ENCODE measurements around the gene SGK1. TPM values are rescaled to one million over a fixed set of nuclear protein-coding genes. Genes with fewer than 3 reads are reported as not detected.

The SGK1 gene
- total RNA-seq, 5 donors from 2014 or later (not counting 1 experiment from before 2014, with no cell fraction given), result 18.9 to 165 (median 37.1) TPM

DNA sequence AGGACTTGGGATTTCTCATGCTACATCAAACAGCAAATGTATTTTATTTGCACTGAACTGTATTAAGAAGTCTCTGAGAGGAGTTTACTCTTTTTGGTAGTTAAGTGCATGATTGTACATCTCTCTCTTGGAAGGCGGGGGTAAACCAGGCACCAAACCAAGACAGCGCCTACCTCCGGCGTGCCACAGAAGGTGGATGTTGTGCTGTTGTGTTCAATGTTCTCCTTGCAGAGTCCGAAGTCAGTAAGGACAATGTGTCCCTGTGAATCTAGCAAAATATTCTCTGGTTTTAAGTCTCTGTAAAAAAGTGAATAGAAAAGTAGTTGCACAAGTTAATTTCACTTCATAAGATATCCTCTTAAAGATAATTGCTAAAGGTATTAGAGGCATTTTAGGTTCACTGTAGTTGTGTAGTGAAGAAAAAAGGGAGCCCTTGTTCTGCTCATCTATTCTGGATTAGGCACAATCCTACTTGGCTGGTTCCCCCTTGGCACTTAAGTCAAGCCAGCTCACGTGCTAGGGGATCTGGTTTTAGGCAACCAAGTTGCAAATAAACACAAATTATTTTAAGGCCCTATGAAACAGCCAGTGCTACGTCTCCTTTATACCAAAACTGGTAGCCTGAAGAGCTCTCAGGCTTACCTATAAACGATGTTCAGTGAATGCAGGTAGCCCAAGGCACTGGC is 145.7 kb downstream of the SGK1 start:
- H3K9me3 ChIP-seq, result no peaks in the 10 kb centered on the region
- peak overlapping the region in 1 of 2 donors; percentile 78 for H3K4me3 ChIP-seq (ENCODE audit: control insufficient read depth in 1 of 2, extremely low read depth in 1 of 2, low read length in 1 of 2)
- peak overlapping the region; percentile 94 to 99 (median 97) for H3K4me3 Mint-ChIP-seq
- peak overlapping the region in 1 of 2 donors; percentile 62 for H3K27ac Mint-ChIP-seq
- DNase-seq, result no peak
- ChIA-PET CTCF (interaction anchor here in 1 of 2 donors (0.8 to 2.0 kb wide), 3 partner anchors 468 to 768 kb away, joined by 3 to 12 read pairs (median 4); no protein-coding TSS in a partner anchor), POLR2A (interaction anchor here in 1 of 2 donors (0.6 kb wide), 1 partner anchor 701 kb away, joined by 3 read pairs; no protein-coding TSS in a partner anchor)
- H3K27me3 ChIP-seq (replicated peaks in 1 of 2; ENCODE audit: control insufficient read depth in 2 of 2, extremely low read depth in 1 of 2, insufficient read depth in 2 of 2, low read length in 1 of 2), result no peaks in the 10 kb centered on the region
- 89% methylated on average over 4 of the region's 8 CpGs for WGBS (ENCODE audit: insufficient coverage)
- no peak overlapping the region for H3K27ac ChIP-seq (ENCODE audit: low read length)
- H3K4me1 ChIP-seq (ENCODE audit: control insufficient read depth in 1 of 2, extremely low read depth in 1 of 2, insufficient read depth in 2 of 2, low read length in 2 of 2), result peaks cover 35 to 46% of the 10 kb centered on the region in 2 experiments
- peaks cover 5 to 39% of the 10 kb centered on the region in 2 donors for H3K36me3 ChIP-seq (ENCODE audit: control insufficient read depth in 2 of 2, extremely low read depth in 1 of 2, insufficient read depth in 1 of 2, low read length in 1 of 2)
- H3K4me1 Mint-ChIP-seq, result peaks cover 59 to 64% (median 61%) of the 10 kb centered on the region in 3 donors
- no peak for ATAC-seq (replicated peaks in 1 of 4)
- H3K27me3 Mint-ChIP-seq, result no peaks in the 10 kb centered on the region
- no peaks in the 10 kb centered on the region for H3K9me3 Mint-ChIP-seq
- H3K36me3 Mint-ChIP-seq, result peaks cover 48% of the 10 kb centered on the region

DNA sequence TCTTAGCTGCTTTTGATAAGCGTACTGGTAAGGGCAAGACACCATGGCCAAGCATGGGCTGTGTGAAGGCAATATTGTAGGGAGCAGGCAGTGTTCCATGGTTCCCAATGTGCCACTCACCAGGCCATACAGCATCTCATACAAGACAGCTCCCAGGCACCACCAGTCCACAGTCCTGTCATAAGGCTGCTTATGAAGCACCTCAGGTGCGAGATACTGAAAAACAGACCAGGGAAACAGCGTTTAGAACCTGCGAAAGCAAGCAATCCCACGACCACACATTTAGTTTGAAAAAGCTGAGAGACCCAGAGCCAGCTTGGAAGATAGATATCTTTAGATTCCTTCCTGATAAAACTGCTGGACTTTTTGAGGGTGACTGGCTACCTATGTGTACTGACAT is 146.4 kb downstream of the SGK1 start:
- peaks cover 48% of the 10 kb centered on the region for H3K36me3 Mint-ChIP-seq
- H3K4me1 ChIP-seq (ENCODE audit: control insufficient read depth in 1 of 2, extremely low read depth in 1 of 2, insufficient read depth in 2 of 2, low read length in 2 of 2), result peaks cover 33 to 45% of the 10 kb centered on the region in 2 experiments
- ATAC-seq (replicated peaks in 1 of 4) (no peak), DNase-seq (no peak)
- H3K27ac ChIP-seq (ENCODE audit: low read length), result no peak overlapping the region
- no peaks in the 10 kb centered on the region for H3K9me3 ChIP-seq
- H3K27me3 ChIP-seq (replicated peaks in 1 of 2; ENCODE audit: control insufficient read depth in 2 of 2, extremely low read depth in 1 of 2, insufficient read depth in 2 of 2, low read length in 1 of 2), result no peaks in the 10 kb centered on the region
- H3K9me3 Mint-ChIP-seq, result no peaks in the 10 kb centered on the region
- H3K4me3 Mint-ChIP-seq, result peak overlapping the region in 2 of 3 donors; percentile 18 to 94
- peak overlapping the region in 1 of 2 donors; percentile 78 for H3K4me3 ChIP-seq (ENCODE audit: control insufficient read depth in 1 of 2, extremely low read depth in 1 of 2, low read length in 1 of 2)
- POLR2A ChIA-PET, result no interaction called here
- peaks cover 56 to 62% (median 57%) of the 10 kb centered on the region in 3 donors for H3K4me1 Mint-ChIP-seq
- H3K27ac Mint-ChIP-seq, result peak overlapping the region; percentile 36 to 62
- H3K27me3 Mint-ChIP-seq, result no peaks in the 10 kb centered on the region
- H3K36me3 ChIP-seq (ENCODE audit: control insufficient read depth in 2 of 2, extremely low read depth in 1 of 2, insufficient read depth in 1 of 2, low read length in 1 of 2), result peaks cover 5 to 39% of the 10 kb centered on the region in 2 donors
- CTCF ChIA-PET, result interaction anchor here (0.6 to 2.0 kb wide), 5 partner anchors 14 to 769 kb away, joined by 3 to 12 read pairs (median 4); no protein-coding TSS in a partner anchor
- WGBS (ENCODE audit: insufficient coverage), result 97% methylated on average over 4 of the region's 5 CpGs

DNA sequence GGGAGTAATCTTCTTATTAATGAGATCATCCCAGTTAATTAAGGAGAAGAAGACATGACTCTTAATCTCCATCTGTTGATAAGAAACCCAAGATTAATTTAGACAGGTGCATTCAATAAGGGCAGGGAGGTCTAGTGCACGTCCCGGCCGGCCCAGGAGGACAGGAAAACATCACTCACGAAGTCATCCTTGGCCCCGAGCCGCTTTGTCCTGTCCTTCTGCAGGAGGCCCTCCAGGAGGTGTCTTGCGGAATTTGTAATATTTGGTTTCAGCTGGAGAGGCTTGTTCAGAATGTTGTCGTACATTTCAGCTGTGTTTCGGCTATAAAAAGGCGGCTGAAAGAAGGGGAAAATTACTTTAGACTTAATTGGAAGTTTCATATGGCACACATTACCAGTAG is 147.1 kb downstream of the SGK1 start:
- peak overlapping the region; percentile 27 to 62 for H3K27ac Mint-ChIP-seq
- H3K36me3 Mint-ChIP-seq, result peaks cover 48% of the 10 kb centered on the region
- Histone ChIP-seq H3K27ac (ENCODE audit: low read length) (no peak overlapping the region), H3K27me3 (replicated peaks in 1 of 2; ENCODE audit: control insufficient read depth in 2 of 2, extremely low read depth in 1 of 2, insufficient read depth in 2 of 2, low read length in 1 of 2) (no peaks in the 10 kb centered on the region), H3K4me1 (ENCODE audit: control insufficient read depth in 1 of 2, extremely low read depth in 1 of 2, insufficient read depth in 2 of 2, low read length in 2 of 2) (peaks cover 26 to 39% of the 10 kb centered on the region in 2 experiments), H3K9me3 (no peaks in the 10 kb centered on the region), H3K4me3 (ENCODE audit: control insufficient read depth in 1 of 2, extremely low read depth in 1 of 2, low read length in 1 of 2) (peak overlapping the region in 1 of 2 donors; percentile 25), H3K36me3 (ENCODE audit: control insufficient read depth in 2 of 2, extremely low read depth in 1 of 2, insufficient read depth in 1 of 2, low read length in 1 of 2) (peaks cover 5 to 39% of the 10 kb centered on the region in 2 donors)
- WGBS (ENCODE audit: insufficient coverage), result 86% methylated on average over 6 of the region's 10 CpGs
- ATAC-seq (replicated peaks in 1 of 4) (no peak), DNase-seq (no peak)
- CTCF ChIA-PET, result interaction anchor here (0.6 to 2.0 kb wide), 3 partner anchors 14 to 479 kb away, joined by 3 to 12 read pairs (median 4); no protein-coding TSS in a partner anchor
- H3K27me3 Mint-ChIP-seq, result no peaks in the 10 kb centered on the region
- peak overlapping the region in 2 of 3 donors; percentile 8 to 94 for H3K4me3 Mint-ChIP-seq
- H3K9me3 Mint-ChIP-seq, result no peaks in the 10 kb centered on the region
- H3K4me1 Mint-ChIP-seq, result peaks cover 52 to 58% (median 53%) of the 10 kb centered on the region in 3 donors
- POLR2A ChIA-PET, result interaction anchor here in 1 of 2 donors (0.6 kb wide), 1 partner anchor 96 kb away, joined by 6 read pairs; no protein-coding TSS in a partner anchor

DNA sequence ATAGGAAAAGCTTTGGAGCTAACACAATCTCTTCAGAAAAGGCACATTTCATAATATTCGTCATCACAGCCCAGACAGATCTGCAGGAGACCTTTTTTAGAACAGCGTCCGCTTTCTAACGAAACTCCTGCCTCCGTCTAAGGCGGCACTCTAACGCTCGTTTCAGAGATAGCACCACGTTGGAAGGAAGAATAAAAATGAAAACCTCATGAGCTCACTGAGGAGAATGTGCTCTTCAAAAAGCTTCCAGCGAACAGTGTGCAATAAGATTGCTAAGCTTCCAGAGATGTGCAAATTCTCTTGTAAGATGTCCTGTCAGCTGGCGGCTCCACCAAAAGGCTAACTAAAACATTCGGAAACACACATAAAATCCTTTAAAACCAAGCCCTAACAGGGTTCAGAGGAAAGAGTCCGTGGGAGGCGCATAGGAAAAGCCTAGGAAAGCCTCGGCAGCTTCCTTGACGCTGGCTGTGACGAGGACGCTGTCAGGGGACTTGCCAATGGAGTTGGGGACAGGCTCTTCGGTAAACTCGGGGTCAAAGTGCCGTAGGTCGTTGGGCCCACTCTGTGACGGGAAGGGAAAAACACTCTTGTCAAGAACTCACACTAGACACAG is 147.9 kb downstream of the SGK1 start:
- ChIA-PET CTCF (interaction anchor here in 1 of 2 donors (0.5 to 1.2 kb wide), 3 partner anchors 471 to 654 kb away, joined by 3 to 5 read pairs (median 3); no protein-coding TSS in a partner anchor), POLR2A (interaction anchor here in 1 of 2 donors (0.5 kb wide), 1 partner anchor 72 kb away, joined by 4 read pairs; no protein-coding TSS in a partner anchor)
- no peaks in the 10 kb centered on the region for H3K9me3 Mint-ChIP-seq
- no peak for DNase-seq
- Histone ChIP-seq H3K27ac (ENCODE audit: low read length) (no peak overlapping the region), H3K27me3 (replicated peaks in 1 of 2; ENCODE audit: control insufficient read depth in 2 of 2, extremely low read depth in 1 of 2, insufficient read depth in 2 of 2, low read length in 1 of 2) (no peaks in the 10 kb centered on the region), H3K36me3 (ENCODE audit: control insufficient read depth in 2 of 2, extremely low read depth in 1 of 2, insufficient read depth in 1 of 2, low read length in 1 of 2) (peaks cover 5 to 39% of the 10 kb centered on the region in 2 donors), H3K4me3 (ENCODE audit: control insufficient read depth in 1 of 2, extremely low read depth in 1 of 2, low read length in 1 of 2) (no peak overlapping the region), H3K4me1 (ENCODE audit: control insufficient read depth in 1 of 2, extremely low read depth in 1 of 2, insufficient read depth in 2 of 2, low read length in 2 of 2) (peaks cover 22 to 37% of the 10 kb centered on the region in 2 experiments), H3K9me3 (no peaks in the 10 kb centered on the region)
- H3K27me3 Mint-ChIP-seq, result no peaks in the 10 kb centered on the region
- peak overlapping the region in 2 of 3 donors; percentile 4 to 94 for H3K4me3 Mint-ChIP-seq
- peaks cover 48 to 54% (median 50%) of the 10 kb centered on the region in 3 donors for H3K4me1 Mint-ChIP-seq
- WGBS (ENCODE audit: insufficient coverage), result 87% methylated on average over 20 of the region's 23 CpGs
- peak overlapping the region in 1 of 2 donors; percentile 35 for H3K27ac Mint-ChIP-seq
- ATAC-seq (replicated peaks in 1 of 4), result no peak
- H3K36me3 Mint-ChIP-seq, result peaks cover 48% of the 10 kb centered on the region

DNA sequence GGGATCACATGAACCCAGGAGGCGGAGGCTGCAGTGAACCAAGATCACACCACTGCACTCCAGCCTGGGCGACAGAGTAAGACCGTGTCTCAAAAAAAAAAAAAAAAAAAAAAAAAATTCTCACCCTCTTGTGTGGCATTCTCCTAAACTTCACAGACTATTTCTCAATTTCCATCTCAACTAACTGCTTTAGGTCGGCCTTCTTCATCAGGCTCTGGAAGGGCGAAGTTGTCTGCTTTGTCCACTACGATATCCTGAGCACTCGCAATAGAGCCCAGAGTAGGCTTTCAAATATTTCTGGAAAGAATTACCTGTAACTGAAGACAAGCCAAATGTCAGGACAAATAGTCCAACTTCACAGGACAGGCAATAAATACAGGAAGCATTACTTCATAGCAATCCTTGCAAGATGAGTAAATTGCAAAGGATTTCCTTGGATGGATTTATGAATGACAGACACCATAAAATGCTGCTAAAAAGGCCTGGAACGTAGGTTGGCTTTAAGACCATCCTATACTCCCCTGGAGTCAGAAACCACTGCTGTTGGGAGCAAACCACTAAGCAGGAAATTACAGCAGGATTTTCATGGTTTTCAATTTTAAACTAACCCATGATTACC is 149.2 kb downstream of the SGK1 start:
- peaks cover 42 to 43% (median 43%) of the 10 kb centered on the region in 3 donors for H3K4me1 Mint-ChIP-seq
- H3K36me3 ChIP-seq (ENCODE audit: control insufficient read depth in 2 of 2, extremely low read depth in 1 of 2, insufficient read depth in 1 of 2, low read length in 1 of 2), result peaks cover 5 to 39% of the 10 kb centered on the region in 2 donors
- POLR2A ChIA-PET, result interaction anchor here (0.5 kb wide), 2 partner anchors 25 to 476 kb away, joined by 3 to 5 read pairs; no protein-coding TSS in a partner anchor

More for the DNA sequence above, 149.2 kb downstream of the SGK1 start:
- no peak overlapping the region for H3K27ac ChIP-seq (ENCODE audit: low read length)
- H3K36me3 Mint-ChIP-seq, result peaks cover 45% of the 10 kb centered on the region
- CTCF ChIA-PET, result interaction anchor here in 1 of 2 donors (1.1 to 1.4 kb wide), 2 partner anchors 472 to 654 kb away, joined by 4 read pairs; no protein-coding TSS in a partner anchor
- no peaks in the 10 kb centered on the region for H3K9me3 Mint-ChIP-seq
- no peak overlapping the region for H3K4me3 ChIP-seq (ENCODE audit: control insufficient read depth in 1 of 2, extremely low read depth in 1 of 2, low read length in 1 of 2)
- DNase-seq, result no peak
- no peaks in the 10 kb centered on the region for H3K27me3 Mint-ChIP-seq
- H3K27ac Mint-ChIP-seq, result peak overlapping the region in 1 of 2 donors; percentile 18
- ATAC-seq (replicated peaks in 1 of 4), result no peak
- H3K4me1 ChIP-seq (ENCODE audit: control insufficient read depth in 1 of 2, extremely low read depth in 1 of 2, insufficient read depth in 2 of 2, low read length in 2 of 2), result peaks cover 16 to 37% of the 10 kb centered on the region in 2 experiments
- no peak overlapping the region for H3K4me3 Mint-ChIP-seq
- WGBS (ENCODE audit: insufficient coverage), result 100% methylated on average over 3 of the region's 8 CpGs
- H3K9me3 ChIP-seq, result no peaks in the 10 kb centered on the region
- H3K27me3 ChIP-seq (replicated peaks in 1 of 2; ENCODE audit: control insufficient read depth in 2 of 2, extremely low read depth in 1 of 2, insufficient read depth in 2 of 2, low read length in 1 of 2), result no peaks in the 10 kb centered on the region

Measured in T-cell (primary cell).